Ishikawa (cell line): Measurements from ENCODE around the gene SLC26A6.

Experiments
- CREB1 ChIP-seq: IDR thresholded peaks from 2 replicates; pipeline ENCODE4 v1.6.1; 2012; ENCODE audit warnings: low read depth
- EGR1 ChIP-seq: IDR thresholded peaks from 2 replicates; pipeline ENCODE4 v1.6.1; 2012
- EP300 ChIP-seq: IDR thresholded peaks from 2 replicates; pipeline ENCODE4 v1.6.1; 2012; ENCODE audit warnings: borderline replicate concordance
- FOXM1 ChIP-seq: IDR thresholded peaks from 2 replicates; pipeline ENCODE4 v1.6.1; 2012; ENCODE audit warnings: low read depth, borderline replicate concordance
- MAX ChIP-seq: IDR thresholded peaks from 2 replicates; pipeline ENCODE4 v1.6.1; 2012
- RAD21 ChIP-seq: IDR thresholded peaks from 2 replicates; pipeline ENCODE4 v1.6.1; 2012; ENCODE audit warnings: low read depth
- REST ChIP-seq: IDR thresholded peaks from 2 replicates; pipeline ENCODE4 v1.6.1; 2012; ENCODE audit warnings: low read depth, mild to moderate bottlenecking
- TAF1 ChIP-seq: IDR thresholded peaks from 2 replicates; pipeline ENCODE4 v1.6.1; 2012; ENCODE audit warnings: low read depth, mild to moderate bottlenecking
- TEAD4 ChIP-seq: IDR thresholded peaks from 2 replicates; pipeline ENCODE4 v1.6.1; 2012
- USF1 ChIP-seq: IDR thresholded peaks from 2 replicates; pipeline ENCODE4 v1.6.1; 2012
- YY1 ChIP-seq: IDR thresholded peaks from 2 replicates; pipeline ENCODE4 v1.6.1; 2012; ENCODE audit warnings: low read depth
- ZBTB7A ChIP-seq: IDR thresholded peaks from 2 replicates; pipeline ENCODE4 v1.6.1; 2012; ENCODE audit warnings: low read depth

- TF ChIP-seq EP300, result no peak
- TF ChIP-seq CREB1, result no peak
- TF ChIP-seq FOXM1, result no peak
- no peak for TF ChIP-seq MAX
- no peak for TF ChIP-seq USF1
- TF ChIP-seq TAF1, result no peak
- no peak for TF ChIP-seq ZBTB7A
- TF ChIP-seq REST, result no peak
- TF ChIP-seq YY1, result no peak
- no peak for TF ChIP-seq TEAD4
- TF ChIP-seq RAD21, result no peak
- TF ChIP-seq EGR1, result no peak
These were observed 7.3 kb upstream of the SLC26A6 start for GRCh38 chr3:48642605-48643004.
